Fibroblast of the aortic adventitia (primary cell): ENCODE measurements around the gene CERK. TPM values are rescaled to one million over a fixed set of nuclear protein-coding genes. Genes with fewer than 3 reads are reported as not detected.

Experiments
- DNase-seq: peaks from one replicate; pipeline ENCODE4 v3.0.0-alpha.2; 2010; ENCODE audit warnings: low read depth
- H3K4me3 ChIP-seq: 2 replicates; pipeline ENCODE4 v1.5.1; 2011; ENCODE audit warnings: low read depth, mild to moderate bottlenecking, control low read depth, low read length, moderate library complexity
- total RNA-seq: library from RNA; depleted of rRNA; stranded (reverse); fragments of >200 nt; gene quantifications from 2 replicates; pipeline ENCODE4 v1.2.3, GENCODE V29; 2012; ENCODE audit warnings: low replicate concordance
- TF ChIP-seq, protein P1 (sequence below): IDR thresholded peaks from 2 replicates; pipeline ENCODE4 v1.5.1; 2011; ENCODE audit warnings: mild to moderate bottlenecking, low read length, control low read depth, inconsistent platforms; ENCODE audit not compliant: insufficient read depth

Gene CERK
- total RNA-seq, 1 donor = 39.4 TPM

- no peak overlapping the region for H3K4me3 ChIP-seq
- no peak for DNase-seq
- TF ChIP-seq, protein P1, sequence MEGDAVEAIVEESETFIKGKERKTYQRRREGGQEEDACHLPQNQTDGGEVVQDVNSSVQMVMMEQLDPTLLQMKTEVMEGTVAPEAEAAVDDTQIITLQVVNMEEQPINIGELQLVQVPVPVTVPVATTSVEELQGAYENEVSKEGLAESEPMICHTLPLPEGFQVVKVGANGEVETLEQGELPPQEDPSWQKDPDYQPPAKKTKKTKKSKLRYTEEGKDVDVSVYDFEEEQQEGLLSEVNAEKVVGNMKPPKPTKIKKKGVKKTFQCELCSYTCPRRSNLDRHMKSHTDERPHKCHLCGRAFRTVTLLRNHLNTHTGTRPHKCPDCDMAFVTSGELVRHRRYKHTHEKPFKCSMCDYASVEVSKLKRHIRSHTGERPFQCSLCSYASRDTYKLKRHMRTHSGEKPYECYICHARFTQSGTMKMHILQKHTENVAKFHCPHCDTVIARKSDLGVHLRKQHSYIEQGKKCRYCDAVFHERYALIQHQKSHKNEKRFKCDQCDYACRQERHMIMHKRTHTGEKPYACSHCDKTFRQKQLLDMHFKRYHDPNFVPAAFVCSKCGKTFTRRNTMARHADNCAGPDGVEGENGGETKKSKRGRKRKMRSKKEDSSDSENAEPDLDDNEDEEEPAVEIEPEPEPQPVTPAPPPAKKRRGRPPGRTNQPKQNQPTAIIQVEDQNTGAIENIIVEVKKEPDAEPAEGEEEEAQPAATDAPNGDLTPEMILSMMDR = no peak
Observed at GRCh38 chr22:46659791-46660186, 78.3 kb downstream of the CERK start.

GRCh38 chr22:46659059-46659790 lies 78.8 kb downstream of the CERK start:
- no peak overlapping the region for H3K4me3 ChIP-seq
- TF ChIP-seq, protein P1 = no peak
- no peak for DNase-seq

DNA sequence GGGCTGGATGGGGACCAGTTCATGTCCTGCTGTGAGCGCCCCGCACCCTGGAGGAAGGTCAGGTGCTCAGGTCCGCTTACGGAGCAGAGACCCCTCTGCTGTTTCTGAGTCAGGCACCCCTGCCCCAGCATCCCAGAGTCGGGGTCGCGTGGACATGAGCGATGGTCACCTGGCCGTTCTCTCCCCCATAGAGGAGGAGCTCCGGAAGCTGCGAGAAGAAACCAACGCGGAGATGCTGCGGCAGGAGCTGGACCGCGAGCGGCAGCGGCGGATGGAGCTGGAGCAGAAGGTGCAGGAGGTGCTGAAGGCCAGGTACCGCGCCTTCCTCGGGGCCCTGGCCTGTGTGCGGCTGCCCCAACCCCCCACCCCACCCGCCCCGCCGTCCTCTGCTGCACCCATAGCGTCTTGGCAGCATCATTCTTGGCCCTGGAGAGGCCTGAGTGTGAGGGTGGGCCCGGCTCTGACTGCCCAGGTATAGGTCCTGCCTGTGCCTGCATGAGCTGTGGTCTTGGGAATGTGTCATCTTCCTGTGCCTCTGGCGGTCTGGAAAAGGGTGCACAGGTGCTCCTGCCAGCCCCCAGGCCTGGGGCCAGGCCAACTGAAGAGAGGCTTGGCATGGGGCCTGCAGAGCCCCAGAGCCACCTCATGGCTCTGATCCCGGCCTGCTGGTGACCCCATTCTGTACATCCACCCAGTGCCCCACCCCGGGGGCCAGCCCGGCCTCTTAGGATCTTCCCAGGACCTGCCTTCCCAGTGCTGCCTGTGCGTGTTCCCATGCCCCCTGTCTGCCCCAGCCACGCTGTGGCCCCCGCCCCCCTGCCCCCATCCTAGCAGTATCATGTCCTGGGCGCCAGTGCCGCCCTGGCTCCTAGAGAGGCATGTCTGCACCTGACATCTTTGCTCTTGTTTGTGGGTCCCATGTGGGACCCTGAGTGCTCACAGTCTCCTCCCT lies 79.8 kb downstream of the CERK start:
- TF ChIP-seq, protein P1 = no peak
- no peak for DNase-seq
- no peak overlapping the region for H3K4me3 ChIP-seq

DNA sequence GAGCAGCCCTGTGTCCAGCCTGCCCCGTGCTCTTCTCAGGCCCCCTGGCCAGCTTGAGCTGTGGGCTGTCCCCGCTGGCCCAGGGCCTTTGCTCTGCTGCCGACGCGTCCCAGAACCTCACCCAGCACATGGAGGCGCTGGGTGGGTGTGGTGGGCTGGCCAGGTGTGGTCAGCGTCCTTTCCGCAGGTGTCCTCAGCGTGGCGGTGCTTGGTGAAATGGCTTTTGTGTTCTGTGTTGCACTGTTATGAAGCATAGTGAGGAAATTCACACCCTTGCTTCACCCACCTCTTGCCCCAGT lies 80.4 kb downstream of the CERK start:
- TF ChIP-seq, protein P1 = no peak
- DNase-seq = no peak
- no peak overlapping the region for H3K4me3 ChIP-seq

GRCh38 chr22:46656856-46657654 lies 81.0 kb downstream of the CERK start:
- no peak overlapping the region for H3K4me3 ChIP-seq
- no peak for DNase-seq
- TF ChIP-seq, protein P1 = no peak

DNA sequence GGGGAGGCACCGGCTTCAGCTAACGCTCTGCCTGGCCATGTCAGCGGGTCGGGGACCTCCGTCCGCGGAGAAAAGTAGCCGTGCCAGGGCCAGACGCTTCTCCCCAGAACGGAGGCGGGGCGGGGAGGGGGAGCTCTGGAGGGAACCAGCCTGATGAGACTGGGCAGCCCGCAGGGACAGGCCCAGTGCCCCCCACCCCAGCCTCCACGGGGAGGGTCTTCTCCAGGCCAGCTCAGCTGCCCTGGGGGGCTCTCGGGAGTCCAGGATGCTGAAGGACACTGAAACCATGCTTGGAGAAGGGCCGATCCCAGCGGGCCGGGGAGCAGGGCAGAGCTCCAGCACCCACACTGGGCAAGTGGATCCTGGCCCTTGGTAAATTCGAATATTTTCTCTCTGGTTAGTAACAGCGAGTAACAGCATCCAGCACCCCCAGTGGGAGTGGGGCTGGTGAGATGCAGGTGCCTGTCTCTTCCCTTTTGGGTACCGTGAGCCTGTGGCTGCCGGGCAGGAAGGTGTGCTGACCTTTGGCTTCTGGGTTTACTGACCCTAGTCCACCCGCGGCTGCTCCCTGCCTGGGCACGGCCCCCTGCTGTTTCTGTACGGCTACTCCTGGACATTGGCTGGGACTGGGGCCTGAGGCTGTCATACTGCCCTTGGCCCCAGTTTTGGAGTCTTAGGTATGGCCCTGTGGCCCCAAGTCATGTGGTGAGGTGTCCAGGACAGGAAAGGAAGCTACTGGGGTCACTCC lies 82.0 kb downstream of the CERK start:
- no peak for DNase-seq
- no peak overlapping the region for H3K4me3 ChIP-seq
- TF ChIP-seq, protein P1 = no peak
